Spinal cord (tissue), 10 donors: ENCODE results near the gene EMP2. TPM values are rescaled to one million over a fixed set of nuclear protein-coding genes. Genes with fewer than 3 reads are reported as not detected.

Experiments used
- DNase-seq, 6 donors: peaks; one replicate each; pipeline versions ENCODE4 v3.0.0 to v3.0.0-alpha.2; 2013 to 2015; ENCODE audit warnings: low spot score in 6 of 6, low read depth in 4 of 6
- H3K27ac ChIP-seq: one replicate; pipeline ENCODE4 v1.5.1; 2013; ENCODE audit warnings: low read depth, low read length, control low read depth
- H3K27me3 ChIP-seq: one replicate; pipeline ENCODE4 v1.6.1; 2013; ENCODE audit warnings: low read length; ENCODE audit not compliant: control insufficient read depth, insufficient read depth
- H3K36me3 ChIP-seq: one replicate; pipeline ENCODE4 v1.6.1; 2013; ENCODE audit warnings: low read length; ENCODE audit not compliant: control insufficient read depth, insufficient read depth
- H3K4me1 ChIP-seq: one replicate; pipeline ENCODE4 v1.6.1; 2013; ENCODE audit warnings: low read length; ENCODE audit not compliant: control insufficient read depth, insufficient read depth
- H3K4me3 ChIP-seq: one replicate; pipeline ENCODE4 v1.5.1; 2013; ENCODE audit warnings: low read depth, low read length, control low read depth
- H3K9me3 ChIP-seq: one replicate; pipeline ENCODE4 v1.6.1; 2013; ENCODE audit warnings: low read length; ENCODE audit not compliant: control insufficient read depth, insufficient read depth
- WGBS: methylation state at CpG from one replicate; pipeline ENCODE4 v1.1.5; 2013; ENCODE audit warnings: missing lambda C conversion rate; ENCODE audit not compliant: insufficient coverage; 5-methylcytosine and 5-hydroxymethylcytosine counted together
- polyA plus RNA-seq, 2 donors: library from polyadenylated mRNA; unstranded; fragments of 120-200 nt; gene quantifications; one replicate each; pipeline ENCODE4 v1.2.1, GENCODE V29; 2013; ENCODE audit not compliant: insufficient read length in 2 of 2
- small RNA-seq: library from RNA; depleted of rRNA; stranded (forward); fragments of <200 nt; gene quantifications from one replicate; pipeline ENCODE3, GENCODE V24; 2014; ENCODE audit warnings: low replicate concordance
- total RNA-seq, 2 donors: library from RNA; depleted of rRNA in 1 of 2; stranded (reverse); fragments of 120-200 nt in 1 of 2; fragments of >200 nt in 1 of 2; gene quantifications; one replicate each; pipeline versions ENCODE4 v1.2.3 to v1.2.4, GENCODE V29; 2013 to 2014
- donor health status: healthy.

Gene EMP2
- total and polyA plus RNA-seq, 4 donors, result 19.7 to 40.9 (median 30.9) TPM

- DNase-seq, result no peak
- H3K27ac ChIP-seq, result no peak overlapping the region
- H3K27me3 ChIP-seq, result no peaks in the 10 kb centered on the region
- 90% methylated on average over 2 of the region's 2 CpGs for WGBS
- H3K4me3 ChIP-seq, result no peak overlapping the region
- no peaks in the 10 kb centered on the region for H3K9me3 ChIP-seq
- H3K36me3 ChIP-seq, result no peaks in the 10 kb centered on the region
- no peaks in the 10 kb centered on the region for H3K4me1 ChIP-seq
Observed at GRCh38 chr16:10480151-10480550, 100.2 kb downstream of the EMP2 start.

Small RNAs within 50 kb of the gene (small RNA-seq; reads per million reads assigned to genes)
- not detected for gene RNU6-633P

Other genes with a start within 250 kb of the EMP2 start
- gene ATF7IP2, start 194.5 kb downstream of the EMP2 start, total RNA-seq, result 10 to 100 TPM; 12.3 to 16.9 TPM
- 10 to 100 TPM; 10.4 to 15.6 TPM for gene ATF7IP2, start 194.5 kb downstream of the EMP2 start, polyA plus RNA-seq
- under 1 TPM; 0.28 to 0.69 TPM for gene TEKT5, start 114.3 kb upstream of the EMP2 start, total RNA-seq
- under 1 TPM; 0.27 to 0.51 TPM for gene TEKT5, start 114.3 kb upstream of the EMP2 start, polyA plus RNA-seq
- gene NUBP1, start 163.2 kb upstream of the EMP2 start, total RNA-seq, result 10 to 100 TPM; 13.1 to 34.2 TPM
- 10 to 100 TPM; 25.6 to 29.8 TPM for gene NUBP1, start 163.2 kb upstream of the EMP2 start, polyA plus RNA-seq
- gene TVP23A, start 238.2 kb upstream of the EMP2 start, total RNA-seq, result 10 to 100 TPM in 1 of 2 donors, 1 to 10 TPM in 1; 8.5 to 10.8 TPM
- gene TVP23A, start 238.2 kb upstream of the EMP2 start, polyA plus RNA-seq, result 10 to 100 TPM; 21.2 to 27.3 TPM